Activated CD4-positive, alpha-beta T cell treated with anti-CD3 and anti-CD28 coated beads, Interleukin-2, amount 50 U/mL, for 16 hours (primary cell): ENCODE measurements around the gene GID8.

ENCODE experiments used
- DNase-seq: peaks from one replicate; pipeline ENCODE4 v3.0.0-alpha.2; 2020

Gene GID8

DNA sequence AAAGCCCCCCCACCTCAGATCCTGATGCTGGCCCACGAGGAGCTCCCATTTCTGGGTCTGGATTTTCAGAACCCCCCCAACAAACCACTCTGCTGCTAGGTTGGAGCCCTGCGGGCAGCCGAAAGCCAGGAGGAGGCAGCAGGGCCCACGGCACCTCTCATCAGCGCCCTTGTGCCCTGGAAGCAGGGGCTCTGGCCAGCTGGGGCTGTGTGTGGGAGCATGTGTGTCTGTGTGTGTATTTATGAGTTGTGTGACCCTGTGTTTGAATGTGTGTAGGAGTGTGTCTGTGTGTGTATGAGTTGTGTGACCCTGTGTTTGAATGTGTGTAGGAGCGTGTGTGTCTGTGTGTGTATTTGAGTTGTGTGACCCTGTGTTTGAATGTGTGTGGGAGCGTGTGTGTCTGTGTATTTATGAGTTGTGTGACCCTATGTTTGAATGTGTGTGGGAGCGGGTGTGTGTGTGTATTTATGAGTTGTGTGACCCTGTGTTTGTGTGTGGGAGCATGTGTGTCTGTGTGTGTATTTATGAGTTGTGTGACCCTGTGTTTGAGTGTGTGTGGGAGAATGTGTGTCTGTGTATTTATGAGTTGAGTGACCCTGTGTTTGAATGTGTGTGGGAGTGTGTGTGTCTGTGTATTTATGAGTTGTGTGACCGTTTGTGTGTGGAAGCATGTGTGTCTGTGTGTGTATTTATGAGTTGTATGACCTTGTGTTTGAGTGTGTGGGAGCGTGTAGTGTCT lies 33.4 kb downstream of the GID8 start:
- no peak for DNase-seq

DNA sequence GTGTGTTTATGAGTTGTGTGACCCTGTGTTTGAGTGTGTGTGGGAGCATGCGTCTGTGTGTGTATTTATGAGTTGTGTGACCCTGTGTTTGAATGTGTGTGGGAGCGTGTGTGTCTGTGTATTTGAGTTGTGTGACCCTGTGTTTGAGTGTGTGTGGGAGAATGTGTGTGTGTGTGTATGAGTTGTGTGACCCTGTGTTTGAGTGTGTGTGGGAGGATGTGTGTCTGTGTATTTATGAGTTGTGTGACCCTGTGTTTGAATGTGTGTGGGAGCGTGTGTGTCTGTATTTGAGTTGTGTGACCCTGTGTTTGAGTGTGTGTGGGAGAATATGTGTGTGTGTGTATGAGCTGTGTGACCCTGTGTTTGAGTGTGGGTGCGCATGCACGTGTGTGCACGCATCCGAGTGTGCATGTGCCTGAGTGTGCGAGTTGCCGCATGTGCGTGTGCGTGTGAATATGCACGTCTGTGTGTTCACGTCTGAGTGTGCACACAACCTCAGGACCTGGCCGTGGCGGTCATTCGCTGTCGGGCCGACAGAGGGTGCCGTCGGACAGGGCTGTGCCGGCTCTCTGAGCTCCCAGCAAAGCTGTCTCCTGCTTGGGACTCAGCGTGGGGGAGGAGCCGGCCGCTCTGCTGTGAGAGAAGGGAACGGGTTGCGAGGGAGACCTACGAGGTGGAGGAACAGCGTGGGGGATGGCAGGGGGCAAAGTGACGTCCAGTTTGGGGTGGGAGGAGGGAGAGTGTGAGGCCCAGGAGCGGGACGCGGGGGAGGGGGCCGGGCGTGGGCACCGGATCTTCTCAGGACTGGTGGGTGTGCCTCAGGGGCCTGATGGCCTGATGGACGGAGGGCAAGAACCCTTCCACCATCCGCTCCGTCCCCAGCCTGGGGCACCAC lies 34.2 kb downstream of the GID8 start:
- DNase-seq: peak; percentile 86

DNA sequence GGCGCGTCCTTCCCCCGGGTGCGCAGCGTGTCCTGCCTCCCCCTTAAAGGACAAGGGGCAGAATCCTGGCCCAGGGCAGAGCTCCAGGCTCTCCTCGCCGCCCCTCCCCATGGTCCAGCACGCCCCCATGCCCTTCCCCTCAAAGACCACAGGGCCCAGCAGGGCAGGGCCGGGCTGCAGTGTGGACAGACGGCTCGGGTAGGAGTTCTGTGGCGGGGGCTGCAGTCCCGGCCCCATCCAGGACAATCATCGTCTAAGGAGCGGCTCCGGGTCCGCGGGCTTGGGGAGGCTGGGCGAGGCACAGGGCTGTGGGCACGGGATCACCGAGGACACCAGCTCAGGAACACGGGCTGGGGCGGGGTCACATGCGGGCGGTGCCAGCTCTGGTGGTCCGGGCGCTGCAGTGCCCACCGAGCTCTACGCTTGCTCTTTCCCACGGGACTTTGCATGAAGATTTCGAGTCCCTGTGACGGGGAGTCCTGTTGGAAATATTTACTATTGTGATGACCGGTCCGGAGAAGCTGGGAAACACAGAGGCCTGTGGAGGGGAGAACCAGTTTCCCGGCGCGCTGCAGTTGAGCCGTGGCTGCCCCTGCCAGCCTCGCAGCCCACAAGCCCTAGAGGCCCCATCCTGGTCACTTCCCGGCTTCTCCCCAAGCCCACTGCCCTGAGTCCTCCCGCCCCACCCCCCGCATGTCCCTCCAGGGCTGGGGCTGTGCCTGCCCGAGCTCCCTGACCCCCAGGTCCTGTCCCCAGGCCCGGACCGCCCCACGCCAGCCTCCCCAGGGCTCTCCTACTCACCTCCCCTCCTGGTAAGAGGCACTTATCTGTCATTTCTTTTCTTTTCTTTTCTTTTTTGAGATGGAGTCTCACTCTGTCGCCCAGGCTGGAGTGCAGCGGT lies 35.1 kb downstream of the GID8 start:
- no peak for DNase-seq

DNA sequence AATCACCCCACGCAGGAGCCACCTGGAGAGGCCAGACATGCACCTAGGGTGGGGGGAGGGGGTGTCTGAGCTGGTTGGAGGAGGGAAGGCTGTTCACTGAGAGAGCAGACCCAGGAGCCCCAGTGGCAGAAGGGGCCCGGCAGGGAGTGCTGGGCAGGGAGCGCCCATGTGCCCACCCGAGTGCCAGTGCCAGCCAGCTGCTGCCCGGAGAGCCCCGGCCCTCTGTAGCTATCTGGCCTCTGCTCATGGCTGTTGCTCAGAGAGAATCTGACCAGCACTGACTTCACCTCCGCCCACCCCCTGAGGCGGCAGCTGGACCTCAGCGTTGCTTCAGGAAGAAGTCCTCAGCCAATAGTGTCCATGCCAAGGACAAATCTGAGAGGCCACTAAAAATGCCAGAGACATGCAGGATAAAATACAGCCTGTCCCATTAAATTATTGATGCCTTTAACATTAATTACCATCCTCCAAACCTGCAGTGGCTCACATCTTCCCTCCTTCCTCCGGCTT lies 37.4 kb downstream of the GID8 start:
- DNase-seq: no peak

DNA sequence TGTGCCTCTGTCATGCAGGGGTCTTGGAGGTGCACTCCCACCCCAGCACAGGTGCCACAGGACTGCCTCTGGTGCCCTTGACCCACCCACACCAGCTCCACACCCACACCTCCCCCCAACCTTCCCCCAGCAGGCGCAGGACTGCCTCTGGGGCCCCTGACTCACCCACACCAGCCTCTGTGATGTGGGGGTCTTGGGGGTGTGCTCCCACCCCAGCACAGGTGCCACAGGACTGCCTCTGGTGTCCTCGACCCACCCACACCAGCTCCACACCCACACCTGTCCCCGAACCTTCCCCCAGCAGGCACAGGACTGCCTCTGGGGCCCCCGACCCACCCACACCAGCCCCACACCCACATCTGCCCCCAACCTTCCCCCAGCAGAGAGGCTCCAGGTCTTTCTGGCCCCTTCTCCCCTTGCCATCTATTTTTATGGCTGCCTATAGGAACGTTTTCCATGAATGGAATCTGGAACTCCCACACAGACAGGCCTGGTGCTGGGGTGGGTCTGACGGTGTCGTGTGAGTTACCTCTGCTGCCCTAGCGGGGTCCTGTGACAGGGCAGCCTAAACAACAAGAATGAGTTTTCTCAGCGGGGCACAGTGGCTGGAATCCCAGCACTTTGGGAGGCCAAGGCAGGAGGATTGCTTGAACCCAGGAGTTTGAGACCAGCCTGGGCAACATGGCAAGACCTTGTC lies 38.0 kb downstream of the GID8 start:
- no peak for DNase-seq

DNA sequence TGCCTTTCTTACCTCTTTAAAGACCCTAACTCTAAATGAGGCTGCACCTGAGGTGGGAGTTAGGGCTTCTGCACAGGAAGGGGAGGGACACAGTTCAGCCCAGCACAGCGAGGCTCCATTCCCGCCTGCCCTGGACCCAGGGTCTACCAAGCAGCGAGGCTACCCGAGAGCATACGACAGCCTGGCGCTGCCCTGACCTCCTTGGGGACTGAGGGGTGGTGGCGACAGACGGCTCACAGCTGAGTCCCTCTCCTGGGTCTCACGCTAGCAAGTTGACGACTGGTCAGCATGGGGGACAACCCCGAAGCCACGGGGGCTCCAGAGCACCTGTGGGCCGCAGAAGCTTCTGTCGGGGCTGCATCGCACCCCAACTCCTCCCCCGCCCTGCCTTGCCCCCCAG lies 38.9 kb downstream of the GID8 start:
- DNase-seq: no peak

DNA sequence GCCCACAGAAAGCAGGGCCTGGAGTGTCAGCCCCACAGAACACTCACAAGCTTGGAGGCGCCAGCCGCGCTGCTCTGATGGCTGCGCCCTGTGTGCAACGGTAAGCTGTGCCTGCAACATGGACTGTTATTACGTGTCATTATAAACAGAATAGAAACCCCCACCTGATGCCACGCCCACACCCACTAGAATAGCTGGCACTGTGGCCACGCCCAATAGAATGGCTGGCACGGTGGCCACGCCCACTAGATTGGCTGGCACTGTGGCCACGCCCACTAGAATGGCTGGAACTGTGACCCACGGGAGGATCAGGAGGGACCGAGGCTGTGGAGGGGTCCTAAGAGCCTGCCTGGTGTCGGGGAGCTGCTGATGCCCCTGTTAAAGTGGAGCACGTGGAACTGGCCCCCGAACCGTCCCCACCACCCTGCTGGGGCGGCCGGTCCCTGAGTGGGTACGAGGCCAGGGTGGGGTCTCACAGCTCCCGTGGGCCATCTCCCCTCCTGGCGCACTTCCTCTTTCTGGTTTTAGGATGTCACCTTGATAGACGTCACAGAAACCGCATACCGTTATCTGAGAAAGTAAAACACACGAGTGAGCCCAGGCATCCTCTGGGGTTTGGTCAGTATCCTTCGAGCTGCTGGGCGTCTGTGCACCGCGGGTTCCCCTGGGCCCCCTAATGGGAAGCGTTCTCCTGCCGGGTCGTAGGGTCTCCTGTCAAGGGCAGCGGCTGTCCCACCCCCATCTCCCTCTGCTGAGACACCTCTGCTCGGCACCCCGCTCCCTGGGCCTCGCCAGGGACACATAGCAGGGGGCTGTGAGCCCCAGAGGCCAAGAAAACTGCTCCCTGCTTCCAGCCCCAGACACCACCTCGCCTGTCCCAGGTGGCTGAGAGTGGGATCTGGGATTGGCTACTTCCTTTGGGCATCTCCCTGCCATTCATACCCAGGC lies 39.9 kb downstream of the GID8 start:
- DNase-seq: peak; percentile 92

DNA sequence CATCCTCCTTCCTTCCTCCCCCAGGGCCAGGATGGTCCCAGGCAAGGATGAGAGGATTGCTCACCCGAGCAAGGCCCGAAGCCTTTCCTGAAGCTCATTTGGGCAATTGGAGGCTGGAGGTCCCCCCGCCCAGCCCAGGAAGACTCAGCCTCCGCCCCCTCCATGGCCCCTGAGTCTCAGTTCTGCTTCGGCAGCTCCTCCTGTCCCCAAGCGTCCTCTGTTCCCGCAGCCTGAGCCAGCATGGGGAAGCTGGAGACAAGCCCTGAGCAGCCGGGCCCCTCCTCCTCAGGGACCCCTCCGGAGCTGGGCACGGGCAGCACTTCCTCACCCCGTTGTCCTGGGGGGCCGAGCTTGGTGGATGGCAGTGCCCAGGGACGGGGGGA lies 40.6 kb downstream of the GID8 start:
- no peak for DNase-seq

DNA sequence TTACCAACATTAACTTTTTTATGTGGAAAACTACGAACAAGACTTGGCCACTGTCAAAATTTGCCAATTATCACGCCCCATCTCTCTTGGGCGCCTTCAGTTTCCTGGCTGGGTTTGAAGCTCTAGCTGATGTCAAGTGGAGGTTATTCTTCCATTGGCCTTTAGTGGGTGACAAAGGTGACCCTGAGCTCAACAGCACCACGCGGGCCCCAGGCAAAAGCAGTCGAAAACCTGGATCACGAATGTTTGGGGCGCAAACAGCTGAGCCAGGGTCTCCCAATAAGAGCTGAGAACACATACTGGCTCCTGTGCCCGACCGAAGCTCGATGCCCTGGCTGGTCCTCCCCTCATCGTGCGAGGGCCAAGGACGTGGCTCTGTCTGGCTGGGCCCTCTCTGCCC lies 41.4 kb downstream of the GID8 start:
- DNase-seq: no peak

DNA sequence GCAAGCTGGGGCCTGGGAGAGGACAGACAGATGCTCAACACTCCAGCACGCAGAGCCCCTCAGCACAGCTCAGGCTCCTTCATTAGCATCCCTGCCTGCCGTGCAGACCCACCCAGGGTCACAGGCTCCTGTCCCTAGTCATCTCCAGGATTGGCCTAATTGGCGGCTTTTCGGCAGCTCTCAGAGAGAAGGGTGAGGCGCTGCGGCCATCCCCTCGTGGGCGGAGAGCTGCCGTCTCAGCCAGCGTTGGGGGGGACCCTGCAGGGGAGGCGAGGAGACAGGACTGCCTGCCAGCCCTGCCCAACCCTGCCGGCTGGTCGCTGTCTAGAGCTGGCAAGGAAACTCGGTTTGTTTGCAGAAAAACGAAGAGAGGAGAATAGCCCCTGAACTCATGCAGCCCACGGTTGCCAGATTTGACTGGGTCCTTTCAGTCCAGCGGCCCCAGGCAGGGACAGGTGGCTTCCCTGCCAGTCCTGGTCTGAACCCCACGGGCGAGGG lies 42.0 kb downstream of the GID8 start:
- no peak for DNase-seq

DNA sequence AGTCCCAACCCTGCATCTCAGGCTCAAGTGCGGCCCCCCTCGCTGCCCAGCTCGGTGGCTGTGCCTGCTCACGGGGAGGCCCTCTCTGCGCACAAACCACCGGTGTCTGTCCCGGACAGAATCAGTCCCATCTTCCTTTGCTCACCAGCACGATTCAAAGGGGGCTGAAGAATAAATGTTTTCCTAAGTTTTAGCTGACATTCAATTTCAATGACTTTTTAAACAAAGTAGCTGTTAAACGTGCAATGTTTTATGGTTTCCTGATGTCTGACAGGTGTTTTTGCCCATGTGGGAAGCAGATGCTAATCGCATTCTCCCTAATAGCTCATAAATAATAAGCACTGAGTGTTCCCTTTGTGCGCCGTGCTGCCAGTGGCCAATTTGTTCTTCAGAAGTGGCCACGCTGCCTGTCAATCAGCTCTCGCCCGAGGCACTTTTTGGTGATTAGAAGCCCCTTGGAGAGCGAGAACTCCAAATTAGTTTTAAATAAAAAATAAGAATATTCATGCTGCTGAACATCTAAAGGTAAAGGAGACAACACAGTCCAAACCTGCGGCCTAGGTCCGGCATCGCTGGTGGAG lies 42.5 kb downstream of the GID8 start:
- no peak for DNase-seq

DNA sequence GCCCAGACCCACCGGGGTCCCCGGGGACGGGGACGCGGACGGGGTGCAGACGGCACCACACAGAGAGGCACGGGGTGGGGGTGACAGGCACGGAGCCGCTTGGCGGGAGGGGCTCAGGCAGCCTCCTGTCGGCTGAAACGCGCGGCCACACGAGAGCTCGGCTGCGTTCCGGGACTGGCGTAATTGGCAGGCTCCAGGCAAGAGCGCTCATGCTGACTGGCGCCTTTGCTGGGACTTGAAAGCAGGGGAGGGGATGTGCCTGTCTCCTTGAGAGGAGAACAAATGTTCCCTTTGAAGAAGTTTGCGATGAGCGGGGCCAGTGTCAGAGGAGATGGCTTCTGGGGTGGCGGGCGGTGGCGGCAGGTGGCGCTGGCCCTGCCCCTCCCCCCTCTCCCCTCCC lies 43.0 kb downstream of the GID8 start:
- peak; percentile 21 for DNase-seq

DNA sequence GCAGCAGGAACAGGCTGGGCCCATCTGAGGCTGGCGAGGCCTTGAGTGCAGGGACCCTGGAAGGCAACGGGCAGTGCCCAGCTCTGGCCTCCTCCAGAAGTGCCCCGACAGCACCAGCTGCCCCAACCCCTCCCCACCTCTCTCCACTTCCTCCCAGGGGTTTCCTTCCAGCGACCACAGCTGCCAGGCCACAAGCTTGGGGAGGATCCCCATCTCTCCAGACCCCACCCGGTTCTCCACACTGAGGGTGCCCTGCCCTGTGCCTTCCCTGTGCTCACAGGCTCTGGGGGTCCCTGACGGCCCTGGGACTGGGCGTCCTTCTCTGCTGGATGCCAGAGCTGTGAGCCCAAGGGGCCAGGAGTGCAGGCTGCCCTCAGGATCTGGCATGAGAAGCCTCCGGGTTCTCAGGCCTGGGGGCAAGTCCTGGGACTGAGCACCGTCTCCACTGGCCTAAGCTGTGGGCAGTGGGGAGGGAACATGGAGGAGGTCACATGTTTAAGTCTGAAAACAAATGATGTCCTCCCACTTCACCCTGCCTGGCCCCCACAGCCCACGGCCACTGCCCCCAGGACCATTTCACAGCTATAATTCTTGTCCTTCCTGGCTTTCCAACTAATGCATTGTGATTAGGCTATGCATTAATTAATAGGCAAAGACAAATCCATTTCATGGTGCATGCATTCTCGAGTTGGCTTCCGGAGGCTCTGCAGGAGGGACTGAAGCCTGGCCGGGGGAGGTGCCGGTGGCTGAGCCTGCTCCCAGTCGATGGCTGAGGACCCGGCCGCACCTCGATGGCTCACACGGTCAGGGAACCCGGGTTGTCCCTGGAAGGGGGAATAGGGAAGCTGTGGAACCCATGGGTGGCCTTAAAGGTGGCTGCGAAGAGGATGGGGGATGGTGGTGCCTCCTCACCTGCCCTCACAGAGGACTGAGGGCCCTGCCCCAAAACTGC lies 44.5 kb downstream of the GID8 start:
- no peak for DNase-seq

DNA sequence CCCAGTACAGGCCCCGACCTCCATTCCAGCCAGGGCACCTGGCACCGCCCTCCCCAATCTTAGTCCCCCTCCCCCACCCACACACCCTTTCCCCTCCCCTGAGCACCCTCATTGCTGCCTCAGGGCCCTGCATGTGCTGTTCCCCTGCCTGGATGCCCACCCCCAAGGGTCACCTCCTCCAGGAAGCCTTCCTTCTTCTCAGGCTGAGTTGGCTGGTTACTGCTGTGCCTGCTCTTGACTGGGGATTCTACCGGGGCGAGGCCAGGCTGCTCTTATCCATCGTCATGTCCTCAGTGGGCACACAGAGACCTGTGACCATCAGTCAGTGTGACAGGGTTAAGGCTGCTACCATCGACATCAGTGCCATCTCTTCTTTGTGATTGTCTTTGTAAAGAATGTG lies 45.3 kb downstream of the GID8 start:
- DNase-seq: no peak

DNA sequence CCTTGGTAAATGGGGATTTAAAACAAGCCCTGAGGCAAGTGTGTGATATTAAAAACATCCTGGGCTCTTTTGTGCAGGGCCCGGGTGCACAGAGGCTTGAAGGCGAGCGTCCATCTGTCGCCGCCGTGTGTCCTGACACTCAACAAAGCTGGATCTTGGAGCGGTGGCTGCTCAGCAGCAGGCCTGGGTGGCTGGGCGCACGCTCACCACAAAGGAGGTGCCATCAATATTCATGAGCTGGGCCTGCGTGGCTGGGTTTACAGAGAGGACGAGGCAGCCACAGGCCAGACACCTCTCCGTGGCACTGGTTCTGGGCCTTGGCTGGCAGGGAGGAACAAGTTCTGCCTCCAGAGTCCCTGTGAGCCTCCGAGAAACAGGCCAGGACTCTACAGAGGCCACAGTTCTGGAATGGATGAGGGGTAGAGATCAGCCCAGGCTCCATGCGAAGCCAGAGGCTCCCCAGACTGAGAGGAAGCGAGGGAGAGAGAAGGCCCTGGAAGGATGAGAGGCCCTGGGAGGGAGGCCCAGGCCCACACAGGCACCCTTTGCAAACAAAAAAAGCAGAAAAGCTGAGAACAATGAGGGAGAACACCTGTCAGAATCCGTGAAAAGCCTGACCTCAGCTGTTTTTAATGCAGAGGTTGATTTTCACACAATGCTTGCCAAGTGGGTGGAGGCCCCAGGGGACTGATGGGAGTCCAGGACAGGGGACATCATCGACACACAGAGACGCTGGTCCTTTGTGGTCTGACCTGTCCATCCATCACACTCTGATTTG lies 46.9 kb downstream of the GID8 start:
- DNase-seq: no peak

DNA sequence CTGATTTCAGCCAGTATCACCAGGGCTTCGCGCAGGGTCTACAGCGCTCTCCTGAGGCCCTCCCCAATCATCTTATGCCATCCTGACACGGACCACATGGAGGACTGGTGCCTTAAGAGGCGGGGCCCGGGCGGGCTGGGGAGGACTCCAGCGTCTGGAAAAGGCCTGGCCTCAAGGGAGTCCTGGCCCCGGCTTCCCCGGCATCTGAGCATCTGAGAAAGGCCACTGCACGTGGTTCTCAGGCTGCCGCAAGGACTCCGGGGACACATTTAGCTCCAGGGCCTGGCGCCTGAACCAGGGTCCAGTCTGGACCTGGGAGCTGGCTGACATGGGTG lies 47.5 kb downstream of the GID8 start:
- DNase-seq: no peak

DNA sequence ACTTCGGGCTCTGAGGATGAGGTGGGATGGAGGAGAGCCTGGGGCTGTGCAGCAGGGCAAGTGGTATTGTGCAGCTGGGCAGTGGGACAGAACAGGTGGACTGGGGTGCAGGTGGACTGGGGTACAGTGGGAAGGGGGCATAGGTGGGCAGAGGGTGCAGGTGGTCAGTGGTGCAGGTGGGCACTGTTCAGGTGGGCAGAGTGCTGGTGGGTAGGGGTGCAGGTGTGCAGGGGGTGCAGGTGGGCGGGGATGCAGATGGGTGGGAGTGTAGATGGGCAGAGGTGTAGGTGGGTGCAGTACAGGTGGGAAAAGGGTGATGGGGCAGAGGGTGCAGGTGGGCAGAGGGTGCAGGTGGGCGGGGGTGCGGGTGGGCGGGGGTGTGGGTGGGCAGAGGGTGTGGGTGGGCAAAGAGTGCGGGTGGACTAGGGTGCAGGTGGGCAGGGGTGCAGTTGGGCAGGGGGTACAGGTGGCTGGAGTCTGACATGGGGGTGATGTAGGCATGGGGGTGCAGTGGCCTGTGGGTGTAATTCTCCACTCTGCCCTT lies 48.4 kb downstream of the GID8 start:
- DNase-seq: no peak

DNA sequence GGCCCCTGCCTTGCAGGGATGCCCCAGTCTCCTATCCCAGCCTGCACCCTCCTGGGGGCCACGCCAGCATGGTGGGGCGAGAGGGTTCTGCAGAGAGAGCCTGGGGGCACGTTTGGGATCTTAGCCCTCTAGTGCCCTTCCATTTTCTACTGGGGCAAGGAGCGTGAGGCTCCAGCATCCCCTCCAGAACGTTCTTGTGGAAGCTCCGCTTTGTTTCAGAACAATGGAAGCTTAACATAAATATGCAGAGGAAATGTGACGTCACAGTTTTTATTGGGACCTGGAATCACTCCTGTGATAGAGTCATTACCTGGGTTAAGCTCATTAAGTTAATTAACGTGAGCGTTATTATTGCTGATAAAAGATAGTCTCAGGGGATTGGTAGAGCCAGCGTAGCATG lies 49.2 kb downstream of the GID8 start:
- no peak for DNase-seq
